OCI-M2 (cell line): ENCODE measurements around the gene ZNF385A.

Experiments
- DNase-seq: peaks from one replicate; lab custom pipeline; 2025; ENCODE audit not compliant: unreplicated experiment; lab: John Stamatoyannopoulos, UW

ZNF385A gene

DNA sequence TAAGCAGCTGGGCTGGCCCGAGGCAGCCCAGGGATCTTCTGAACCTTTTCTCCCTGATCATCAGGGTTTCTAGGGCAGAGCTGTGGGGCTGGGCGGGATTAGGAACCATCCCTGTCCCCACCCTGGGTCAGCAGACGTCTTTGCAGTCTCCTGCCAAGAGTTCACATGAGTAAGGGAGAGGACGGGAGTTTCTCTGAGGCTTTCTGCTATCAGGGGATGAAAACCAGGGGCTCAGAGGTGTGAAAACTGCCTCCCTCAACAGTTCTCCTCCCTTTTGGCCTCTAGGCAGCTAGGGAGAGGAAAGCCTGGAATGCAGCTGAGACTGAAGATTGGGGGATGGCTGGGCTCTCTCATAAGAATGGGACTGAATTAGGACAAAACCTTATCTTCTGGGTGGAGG, 7.9 kb downstream of the ZNF385A start:
- no peak for DNase-seq

DNA sequence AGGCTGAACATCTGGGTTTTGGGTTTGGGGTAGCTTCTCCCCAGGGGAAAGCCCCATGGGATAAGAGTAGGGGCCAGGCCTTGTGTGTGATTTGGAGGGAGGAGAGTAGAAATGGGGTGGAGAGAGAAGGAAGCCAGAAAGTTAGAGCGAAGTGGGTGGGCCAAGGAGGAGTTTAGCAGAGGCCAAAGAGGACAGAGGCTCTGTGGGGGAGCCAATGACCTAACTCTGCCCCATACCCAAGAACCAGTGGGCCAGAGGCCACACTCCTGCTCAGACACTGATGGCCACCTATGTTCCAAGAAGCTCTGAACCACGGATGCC, 9.3 kb downstream of the ZNF385A start:
- DNase-seq = no peak

DNA sequence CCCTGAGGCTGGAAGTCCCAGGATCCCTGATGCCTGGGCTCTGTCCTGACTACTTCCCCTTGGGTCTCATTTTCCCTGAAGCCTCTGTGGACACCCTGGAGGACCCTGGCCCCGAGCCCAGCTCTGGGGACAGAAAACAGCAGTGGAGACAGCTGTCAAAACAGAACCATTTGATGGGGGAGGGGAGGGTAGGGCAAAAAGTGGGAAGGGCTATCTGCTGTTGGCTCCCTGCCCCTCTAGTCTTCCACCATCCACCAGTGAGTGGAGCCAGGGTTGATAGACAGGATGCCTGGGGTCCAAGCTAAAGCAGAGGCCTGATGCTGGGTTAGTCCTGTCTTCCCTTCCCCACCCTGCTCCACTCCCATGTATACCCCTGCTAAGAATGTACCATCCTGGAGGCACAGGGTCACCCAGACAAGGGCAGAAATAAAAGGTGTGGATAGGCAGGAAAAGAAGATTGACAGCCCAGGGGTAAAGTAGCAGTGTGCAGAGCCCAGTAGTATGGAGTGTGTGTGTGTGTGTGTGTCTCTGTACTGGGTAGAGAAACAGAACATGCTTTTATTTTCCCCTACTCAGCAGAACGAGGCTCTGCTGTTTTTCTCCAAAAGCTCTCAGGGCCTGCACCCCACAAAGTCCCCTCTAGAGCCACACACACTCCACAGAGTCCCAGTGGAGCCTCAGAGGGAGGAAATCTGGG, 9.8 kb downstream of the ZNF385A start:
- DNase-seq = no peak

DNA sequence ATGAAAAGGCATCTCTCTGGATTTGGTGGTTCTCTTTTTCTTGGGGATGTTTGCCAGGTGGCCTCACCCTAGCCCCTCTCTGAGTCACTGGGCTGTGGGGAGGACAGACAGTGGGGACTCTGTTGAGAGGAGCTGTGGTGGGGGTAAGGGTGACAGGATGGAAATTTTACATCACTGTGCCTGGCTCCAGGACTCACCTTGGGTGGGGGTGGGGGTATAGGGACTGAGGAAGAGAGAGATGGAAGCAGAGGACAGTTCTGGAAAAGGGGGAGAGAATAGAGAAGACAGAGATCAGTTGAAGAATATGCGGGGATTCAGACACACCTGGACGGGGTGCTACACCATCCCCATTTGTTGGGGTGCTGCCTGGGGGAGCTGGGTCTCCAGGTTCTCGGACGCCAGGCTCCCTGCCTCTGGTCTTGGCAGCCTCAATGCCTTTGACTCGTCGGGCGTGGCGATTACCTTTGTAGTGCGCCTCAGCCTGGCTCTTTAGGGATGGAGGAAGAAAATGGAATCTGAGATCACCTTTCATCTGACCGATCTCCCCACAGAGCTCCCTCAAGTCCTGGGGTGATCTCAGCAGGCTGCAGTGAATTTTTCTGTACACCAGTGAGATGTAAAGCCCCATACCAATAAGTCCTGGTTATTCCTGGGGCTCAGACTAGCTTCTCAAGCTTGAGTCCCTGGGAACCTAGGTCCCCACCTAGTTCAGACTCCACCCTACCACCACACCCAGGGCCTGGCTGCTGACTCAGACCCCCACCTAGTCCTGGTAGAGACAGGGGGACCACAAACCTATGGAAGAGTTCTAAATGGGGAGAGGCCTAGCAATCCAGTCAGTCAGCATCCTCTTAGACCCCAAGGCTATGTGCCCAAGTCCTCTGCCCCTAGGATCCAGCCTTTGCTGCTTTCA, 10.6 kb downstream of the ZNF385A start:
- DNase-seq = no peak

DNA sequence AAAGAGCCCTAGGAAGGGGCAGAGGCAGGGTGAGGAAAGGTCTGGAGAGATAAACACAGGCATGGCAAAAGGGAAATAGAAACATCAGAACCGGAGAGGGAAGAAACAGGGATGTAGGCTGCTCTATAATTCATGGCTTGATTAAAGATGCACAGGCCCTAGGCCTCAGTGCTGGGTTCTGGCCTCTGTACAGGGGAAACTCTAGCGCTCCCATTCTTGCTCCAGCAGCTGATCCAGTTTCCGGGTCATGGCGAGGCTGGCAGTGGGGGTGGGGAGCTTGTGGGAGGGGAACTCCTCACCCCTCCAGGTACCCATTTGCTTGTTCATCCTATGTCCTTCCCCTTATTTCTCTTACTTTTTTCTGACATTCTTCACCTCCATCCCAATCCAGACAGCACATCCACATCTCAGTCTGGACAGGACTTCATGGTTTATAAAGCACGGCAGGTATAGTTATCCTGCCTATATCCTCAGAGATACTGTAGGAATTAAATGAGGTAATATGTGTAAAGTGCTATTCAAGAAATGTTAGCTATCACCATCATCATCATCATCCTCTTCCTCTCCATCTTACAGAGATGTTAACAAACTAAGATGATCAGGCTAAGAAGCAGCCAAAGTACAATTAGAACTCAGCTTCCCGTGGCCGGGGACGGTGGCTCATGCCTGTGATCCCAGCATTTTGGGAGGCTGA, 12.3 kb downstream of the ZNF385A start:
- DNase-seq = no peak

DNA sequence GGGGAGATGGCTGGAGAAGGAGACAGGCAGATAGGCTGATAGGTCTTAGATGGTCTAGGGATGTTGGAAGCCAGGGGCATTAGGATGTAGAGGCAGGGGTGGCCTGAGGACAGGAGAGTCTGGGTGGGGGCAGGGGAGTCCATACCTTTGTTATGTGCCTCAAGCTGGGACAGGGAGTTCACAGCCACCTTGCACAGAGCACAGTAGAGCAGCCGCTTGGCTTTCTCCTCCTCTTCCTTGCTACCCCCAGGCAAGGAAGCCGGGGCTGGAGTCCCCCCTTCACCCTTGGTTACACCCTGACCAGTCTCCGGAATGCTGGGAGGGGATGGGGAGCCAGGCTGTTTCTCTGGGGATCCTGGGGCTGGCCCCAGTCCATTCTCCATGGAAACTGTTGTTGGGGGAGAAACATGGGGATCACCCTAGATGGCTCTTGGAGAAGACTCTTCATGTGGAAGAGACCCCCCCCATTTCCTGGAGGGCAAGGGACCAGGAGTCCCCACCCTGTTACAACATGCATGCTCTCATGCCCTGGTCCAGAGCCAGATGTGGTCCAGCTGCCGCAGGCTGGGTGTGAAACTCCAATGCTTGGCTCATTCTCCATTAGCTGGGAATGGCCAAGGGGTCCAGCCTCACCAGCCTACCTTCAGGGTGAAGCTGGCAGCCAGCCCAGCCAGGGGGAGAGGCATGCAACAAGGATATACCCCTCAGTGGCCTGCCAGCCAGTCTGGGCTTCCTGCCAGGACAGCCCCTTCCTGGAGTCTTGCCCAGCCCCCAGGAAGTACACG, 13.0 kb downstream of the ZNF385A start:
- DNase-seq = no peak

DNA sequence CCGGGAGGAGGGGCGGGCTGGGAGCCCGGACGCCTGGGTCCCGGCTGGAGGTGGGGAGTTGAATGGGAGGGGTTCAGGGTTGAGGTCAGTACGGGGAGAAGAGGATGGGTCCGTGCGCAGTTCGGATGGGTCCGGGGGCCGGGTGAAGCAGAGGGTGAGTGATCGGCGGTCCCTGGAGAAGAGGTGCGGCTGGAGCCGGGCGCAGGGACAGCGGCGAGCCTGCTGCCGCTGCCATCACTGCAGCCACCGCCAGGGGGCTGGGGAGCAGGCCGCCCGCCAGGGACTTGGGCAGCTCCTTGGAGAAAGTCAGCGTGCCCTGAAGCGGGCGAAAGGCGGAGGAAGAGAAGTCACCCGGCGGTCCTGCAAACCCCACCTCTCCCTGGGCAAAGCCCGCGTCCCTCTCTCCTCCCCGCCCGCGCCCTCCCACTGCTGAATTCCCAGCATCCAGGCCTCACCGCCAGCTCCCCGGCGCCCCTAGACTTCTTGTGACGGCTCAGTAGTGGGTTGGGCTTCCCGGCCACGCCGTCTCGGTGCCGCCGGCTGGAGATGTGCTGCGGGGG, 14.3 kb downstream of the ZNF385A start:
- no peak for DNase-seq

DNA sequence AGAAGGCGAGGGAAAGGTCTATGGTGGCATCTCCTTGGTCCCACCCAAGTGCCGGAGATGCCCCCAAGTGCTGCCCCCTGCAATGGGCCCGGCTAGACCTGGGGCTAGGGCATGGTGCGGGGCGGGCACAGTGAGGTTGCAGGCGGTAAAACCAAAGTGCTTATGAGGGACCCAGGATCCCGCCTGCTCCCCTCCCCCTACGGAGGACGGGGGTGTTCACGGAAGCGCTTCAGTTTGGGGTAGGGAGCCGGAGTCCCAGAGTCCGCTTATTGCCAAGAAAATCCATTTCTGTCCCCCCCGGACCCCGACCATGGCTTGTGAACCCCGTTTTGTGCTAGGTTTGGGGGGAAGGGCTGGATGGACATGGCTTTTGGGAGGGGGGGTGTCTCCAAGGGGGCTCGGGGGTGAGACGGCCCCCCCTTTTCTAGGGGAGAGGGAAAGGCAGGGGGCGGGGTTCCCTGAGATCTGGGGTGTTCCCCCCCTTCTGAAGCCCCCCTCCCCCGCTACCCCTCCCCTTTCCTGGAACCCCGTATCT, 14.9 kb downstream of the ZNF385A start:
- no peak for DNase-seq

DNA sequence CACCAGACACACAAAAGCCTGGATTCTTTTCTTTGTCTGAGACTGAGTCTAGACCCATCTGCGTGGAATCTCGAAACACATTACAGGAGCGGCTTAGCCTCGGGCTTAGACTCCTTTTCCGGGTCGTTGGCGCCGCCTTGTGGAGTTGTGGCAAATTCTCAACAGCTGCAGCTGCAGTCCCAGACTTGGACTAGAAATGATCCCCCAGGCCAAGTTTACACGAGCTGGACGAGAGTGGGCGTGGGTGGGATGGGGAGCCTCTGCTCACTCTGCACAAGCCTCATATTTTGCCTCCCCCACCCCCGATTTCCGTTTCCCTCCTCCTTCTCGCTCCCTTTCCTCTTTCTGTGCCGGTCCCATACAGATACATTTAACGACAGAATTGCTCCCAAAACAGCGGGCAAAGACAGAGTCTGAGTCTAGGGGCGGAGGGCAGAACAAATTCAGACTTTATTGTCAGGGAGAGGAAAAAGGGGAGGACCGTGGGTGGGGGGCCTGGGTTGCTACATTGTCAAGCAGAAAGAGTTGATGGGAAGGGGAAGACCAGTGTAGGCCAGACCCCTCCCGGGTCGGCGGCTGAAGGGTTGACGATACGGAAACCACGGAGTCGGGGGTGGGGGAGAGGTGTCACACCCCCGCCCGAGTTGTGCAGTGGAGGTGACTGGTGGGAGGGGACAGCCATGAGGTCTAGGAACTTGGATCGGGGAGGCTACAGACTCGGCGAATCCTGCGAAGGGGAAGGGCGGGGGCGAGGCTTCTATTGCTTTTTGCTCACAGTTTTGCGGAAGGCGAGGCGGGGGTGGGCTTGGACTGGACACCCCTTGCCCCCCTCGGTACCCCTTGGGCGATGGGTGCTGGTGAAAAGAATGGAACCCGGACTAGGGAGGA, 15.6 kb downstream of the ZNF385A start:
- peak; percentile 69 for DNase-seq

DNA sequence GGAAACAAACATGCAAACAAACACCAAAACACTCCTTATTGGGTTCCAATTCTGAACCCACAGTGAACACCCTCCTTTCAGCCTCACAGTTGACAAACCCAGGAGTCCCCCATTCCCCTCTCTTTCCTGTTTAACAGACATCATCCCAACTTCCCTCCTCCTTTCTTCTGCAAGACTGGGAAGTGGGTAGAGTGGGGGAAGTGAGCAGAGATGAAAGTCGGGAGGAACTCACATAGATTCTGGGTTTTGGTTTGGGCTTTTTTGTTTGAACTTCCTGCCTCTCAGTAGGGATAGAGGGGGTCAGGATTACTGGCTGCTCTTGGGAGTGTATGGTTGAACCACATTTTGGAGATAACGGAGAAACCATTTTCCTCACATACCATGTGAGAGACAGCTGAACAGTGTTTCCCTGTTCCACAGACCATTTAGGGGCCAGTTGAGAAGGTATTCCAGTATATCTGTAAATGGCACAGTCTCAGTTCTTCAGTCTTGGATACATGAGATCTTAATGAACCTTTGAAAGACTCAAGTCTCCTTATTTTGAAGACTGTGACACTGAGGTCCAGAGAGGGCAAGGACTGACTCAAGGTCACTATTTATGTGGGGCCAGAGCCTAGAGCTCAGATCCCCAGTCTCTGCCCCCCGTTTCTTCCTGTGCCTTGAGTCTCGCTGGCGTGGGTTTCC, 16.4 kb downstream of the ZNF385A start:
- DNase-seq = no peak

DNA sequence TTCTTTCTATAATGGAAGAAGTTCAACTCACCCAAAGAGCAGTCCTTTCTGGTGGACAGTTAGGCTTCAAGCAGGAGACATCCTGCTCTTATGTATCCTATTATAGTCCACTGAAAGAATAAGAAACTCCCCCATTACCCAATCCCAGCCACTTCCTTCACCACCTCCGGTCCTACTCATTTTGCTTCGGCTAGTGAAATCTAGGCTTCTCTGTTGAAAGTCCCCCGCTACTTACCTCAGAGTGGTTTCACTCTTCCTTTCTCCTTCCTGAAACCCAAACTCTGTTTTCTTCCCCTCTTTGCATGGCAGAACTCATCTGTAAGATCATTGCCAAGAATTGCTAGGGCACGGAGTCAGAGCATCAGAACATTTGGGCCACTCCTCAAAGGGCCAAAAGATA, 20.1 kb downstream of the ZNF385A start, which contains the start of gene GPR84:
Gene GPR84, minus strand, starts transcription at position 74 of the 400 bp plus-strand sequence. CDS start 635 bp downstream, outside the sequence.
- no peak for DNase-seq

DNA sequence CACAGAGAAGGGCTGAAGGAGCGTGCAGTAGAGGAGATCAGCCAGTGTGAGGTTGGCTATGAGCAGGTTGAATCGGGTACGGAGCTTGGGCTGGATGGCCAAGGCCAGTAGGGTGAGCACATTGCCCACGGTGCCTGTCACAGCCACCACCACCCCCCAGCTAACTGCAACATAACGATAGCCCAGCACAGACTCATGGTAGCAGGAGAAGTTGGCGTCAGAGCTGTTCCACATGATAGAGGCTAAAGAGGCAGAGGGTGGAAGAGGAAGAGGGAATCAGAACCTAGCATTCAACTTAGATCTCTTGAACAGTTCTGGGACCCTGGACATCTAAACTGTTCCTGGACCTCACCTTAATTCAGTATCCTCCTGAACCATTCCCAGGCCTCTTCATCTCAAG, 20.9 kb downstream of the ZNF385A start:
- DNase-seq = no peak

DNA sequence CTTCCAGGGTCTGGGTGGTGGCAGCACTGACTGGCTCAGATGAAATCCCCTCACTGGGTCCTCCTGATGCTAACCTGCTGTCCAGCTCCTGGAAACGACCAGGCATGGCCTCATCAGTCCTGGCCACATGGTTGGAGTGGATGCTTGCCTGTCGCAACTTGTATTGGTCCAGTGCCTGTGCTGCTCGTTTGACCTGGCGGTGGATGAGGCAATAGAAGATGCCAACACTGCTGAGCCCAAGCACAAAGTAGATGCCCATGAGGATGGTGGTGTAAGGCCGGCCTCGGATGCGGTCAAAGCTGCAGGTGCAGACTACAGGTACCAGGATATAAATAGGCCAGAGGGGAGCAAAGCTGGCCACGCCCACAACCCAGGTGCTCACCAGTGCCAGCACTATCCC, 21.5 kb downstream of the ZNF385A start:
- no peak for DNase-seq

DNA sequence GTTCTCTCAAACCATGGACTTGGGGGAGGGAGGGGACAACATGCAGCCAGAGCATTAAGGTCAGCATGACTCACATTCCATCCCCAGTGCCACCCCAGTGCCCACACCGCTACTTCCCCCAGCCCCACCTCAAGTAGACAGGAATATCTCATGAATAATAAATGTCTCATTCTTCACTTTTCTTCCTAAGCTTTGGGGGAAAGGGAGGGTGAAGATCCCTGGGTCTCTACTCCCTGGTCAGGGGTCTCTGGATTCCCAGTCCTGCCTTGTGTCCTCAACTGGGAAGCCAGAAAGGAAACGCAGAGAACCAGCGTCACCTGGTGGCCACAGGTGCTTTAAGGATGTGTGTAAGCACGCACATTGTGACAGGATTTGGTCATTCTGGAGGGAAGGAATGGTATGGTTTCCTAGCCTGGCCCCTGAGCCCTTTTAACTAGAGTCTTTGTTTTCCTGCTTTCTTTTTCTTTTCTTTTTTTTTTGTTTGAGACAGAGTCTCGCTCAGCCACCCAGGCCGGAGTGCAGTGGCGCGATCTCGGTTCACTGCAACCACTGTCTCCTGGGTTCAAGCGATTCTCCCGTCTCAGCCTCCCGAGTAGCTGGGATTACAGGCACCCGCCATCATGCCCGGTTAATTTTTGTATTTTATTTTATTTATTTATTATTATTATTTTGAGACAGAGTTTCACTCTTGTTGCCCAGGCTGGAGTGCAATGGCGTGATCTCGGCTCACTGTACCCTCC, 23.6 kb downstream of the ZNF385A start:
- peak; percentile 31 for DNase-seq

DNA sequence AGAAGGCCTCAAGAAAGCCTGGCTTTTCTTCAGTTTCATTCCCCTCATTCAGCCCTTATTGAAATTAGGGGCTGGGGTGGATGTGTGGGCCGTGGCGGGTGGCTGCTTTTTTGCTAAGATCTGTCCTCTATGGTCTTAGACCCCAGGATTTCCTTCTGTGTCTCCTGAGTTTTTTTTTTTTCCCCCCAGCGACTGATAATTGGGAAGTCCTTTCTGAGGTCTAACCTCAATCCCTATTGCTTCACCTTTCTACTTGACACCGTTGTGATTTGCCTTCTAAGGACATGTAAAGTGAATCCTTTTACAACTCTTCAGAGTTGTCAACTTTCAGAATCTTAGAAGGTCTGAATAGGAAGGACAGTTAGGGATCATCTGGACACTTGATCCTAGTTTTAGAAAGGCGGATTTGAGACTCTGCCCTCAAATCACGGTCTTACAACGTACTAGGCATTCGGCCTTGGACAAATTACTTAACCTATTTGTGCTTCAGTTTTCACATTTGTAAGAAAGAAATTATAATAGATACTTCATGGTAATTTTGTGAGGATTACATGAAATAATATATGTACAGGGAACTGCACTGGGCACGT, 24.7 kb downstream of the ZNF385A start:
- no peak for DNase-seq

DNA sequence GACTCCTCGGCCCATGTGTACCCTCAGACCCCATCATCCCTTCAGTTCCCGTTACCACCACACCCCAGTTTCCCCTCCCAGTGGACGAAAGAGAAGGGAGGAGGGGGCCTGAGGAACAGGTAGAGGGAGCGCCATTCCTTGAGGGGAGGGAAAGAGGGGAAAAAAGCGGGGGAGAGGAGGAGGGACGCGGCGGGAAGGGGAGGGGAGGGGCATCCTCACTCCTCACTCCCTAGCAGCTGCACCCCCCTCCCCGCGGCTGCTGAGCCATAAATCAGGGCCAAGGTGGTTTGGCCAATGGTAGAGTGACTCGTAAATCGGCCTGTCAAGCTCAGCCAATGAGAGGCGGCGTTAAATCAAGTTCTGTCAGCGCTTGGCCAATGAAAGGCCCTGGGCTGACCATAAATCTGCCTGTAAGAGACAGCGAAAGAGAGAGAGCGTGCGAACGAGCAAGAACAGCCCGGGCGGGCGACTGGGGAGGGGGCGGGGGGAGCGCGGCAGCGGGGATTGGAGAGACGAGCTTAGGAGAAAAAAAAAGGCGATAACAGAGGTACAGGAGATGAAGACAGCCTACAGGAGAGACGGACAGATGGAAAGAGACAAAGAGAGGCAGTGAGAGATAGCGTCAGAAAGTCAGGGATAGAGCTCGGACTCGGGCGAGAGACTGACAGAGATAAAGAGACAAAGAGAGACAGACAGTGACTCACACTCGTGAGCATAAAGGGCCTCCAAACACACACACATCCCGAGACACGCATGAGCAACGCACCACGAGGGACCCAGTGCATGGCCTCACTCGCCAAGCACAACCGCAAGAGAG, 25.4 kb downstream of the ZNF385A start:
- DNase-seq = peak; percentile 78
